CD14-positive monocyte (primary cell): Measurements from ENCODE around the gene PSMD11. TPM values are rescaled to one million over a fixed set of nuclear protein-coding genes. Genes with fewer than 3 reads are reported as not detected.

Experiments
- DNase-seq, 3 donors: peaks; one replicate each; pipeline ENCODE4 v3.0.0-alpha.2; 2011 to 2022
- H2AFZ ChIP-seq: 2 replicates; pipeline ENCODE4 v1.6.0; 2012; ENCODE audit warnings: mild to moderate bottlenecking, low read depth, low read length, inconsistent platforms; ENCODE audit not compliant: insufficient read depth, poor library complexity, severe bottlenecking
- H3K27ac ChIP-seq, 2 donors: 1 replicate in 1 of 2; 2 replicates in 1 of 2; pipeline ENCODE4 v1.5.1; 2012 to 2013; ENCODE audit warnings: low read length in 2 of 2, control low read depth in 1 of 2, inconsistent platforms in 1 of 2, low read depth in 1 of 2, mild to moderate bottlenecking in 1 of 2
- H3K27me3 ChIP-seq, 2 donors: one replicate each; pipeline versions ENCODE4 v1.6.0 to v1.6.1; 2011 to 2013; ENCODE audit warnings: low read length in 2 of 2; ENCODE audit not compliant: control insufficient read depth in 2 of 2, insufficient read depth in 2 of 2
- H3K36me3 ChIP-seq, 2 donors: replicated peaks in 1 of 2; 1 replicate in 1 of 2; 2 replicates in 1 of 2; pipeline versions ENCODE4 v1.5.1 to v1.6.1; 2012 to 2013; ENCODE audit warnings: low read length in 2 of 2, control low read depth in 1 of 2, inconsistent platforms in 1 of 2, mild to moderate bottlenecking in 1 of 2; ENCODE audit not compliant: insufficient read depth in 2 of 2, control insufficient read depth in 1 of 2
- H3K4me1 ChIP-seq, 2 donors: 1 replicate in 1 of 2; 2 replicates in 1 of 2; pipeline versions ENCODE4 v1.5.1 to v1.6.1; 2012 to 2013; ENCODE audit warnings: low read length in 2 of 2, control low read depth in 1 of 2, inconsistent platforms in 1 of 2, mild to moderate bottlenecking in 1 of 2, moderate library complexity in 1 of 2; ENCODE audit not compliant: insufficient read depth in 2 of 2, control insufficient read depth in 1 of 2
- H3K4me2 ChIP-seq: replicated peaks from 2 replicates; pipeline ENCODE3; 2012; ENCODE audit warnings: low read length, moderate library complexity, mild to moderate bottlenecking; ENCODE audit not compliant: poor library complexity, severe bottlenecking; ENCODE audit errors: extremely low read depth
- H3K4me3 ChIP-seq, 3 experiments: fragments of 200-600 bp in 1 of 3; sonication (generic) in 1 of 3; replicated peaks in 1 of 3; 1 replicate in 2 of 3; 2 replicates in 1 of 3; pipeline ENCODE4 v1.5.1; 2011 to 2013; ENCODE audit warnings: low read length in 3 of 3, mild to moderate bottlenecking in 3 of 3, control low read depth in 2 of 3, low read depth in 2 of 3, inconsistent platforms in 1 of 3, moderate library complexity in 1 of 3
- H3K79me2 ChIP-seq: 2 replicates; pipeline ENCODE4 v1.6.0; 2012; ENCODE audit warnings: mild to moderate bottlenecking, control low read depth, inconsistent platforms, low read length, moderate library complexity; ENCODE audit not compliant: insufficient read depth
- H3K9ac ChIP-seq: 2 replicates; pipeline ENCODE4 v1.6.0; 2017; ENCODE audit warnings: low read length, mild to moderate bottlenecking; ENCODE audit not compliant: insufficient read depth, poor library complexity, severe bottlenecking
- H3K9me3 ChIP-seq, 2 donors: replicated peaks in 1 of 2; 1 replicate in 1 of 2; 2 replicates in 1 of 2; pipeline versions ENCODE4 v1.5.1 to v1.6.1; 2012 to 2013; ENCODE audit warnings: low read length in 2 of 2, control low read depth in 1 of 2; ENCODE audit not compliant: control insufficient read depth in 1 of 2, insufficient read depth in 1 of 2
- H4K20me1 ChIP-seq: 2 replicates; pipeline ENCODE4 v1.6.0; 2012; ENCODE audit warnings: mild to moderate bottlenecking, low read length, control low read depth, moderate library complexity; ENCODE audit not compliant: insufficient read depth
- H3K27ac Mint-ChIP-seq, 7 donors: one replicate each; pipeline ENCODE4 v1.8.0; 2020; ENCODE audit warnings: mild to moderate bottlenecking in 7 of 7, mixed read lengths in 7 of 7, moderate library complexity in 6 of 7, inconsistent platforms in 2 of 7
- H3K27me3 Mint-ChIP-seq, 3 donors: one replicate each; pipeline ENCODE4 v1.8.0; 2021 to 2022; ENCODE audit warnings: low read depth in 3 of 3, mild to moderate bottlenecking in 3 of 3, mixed read lengths in 3 of 3, moderate library complexity in 3 of 3, inconsistent platforms in 1 of 3
- H3K36me3 Mint-ChIP-seq, 2 donors: one replicate each; pipeline ENCODE4 v1.8.0; 2020; ENCODE audit warnings: mixed read lengths in 2 of 2, inconsistent platforms in 1 of 2, mild to moderate bottlenecking in 1 of 2
- H3K4me1 Mint-ChIP-seq: one replicate; pipeline ENCODE4 v1.8.0; 2020; ENCODE audit warnings: mild to moderate bottlenecking, mixed read lengths
- H3K4me3 Mint-ChIP-seq, 2 donors: one replicate each; pipeline ENCODE4 v1.8.0; 2020; ENCODE audit warnings: mild to moderate bottlenecking in 2 of 2, mixed read lengths in 2 of 2, moderate library complexity in 1 of 2
- H3K9me3 Mint-ChIP-seq, 7 donors: one replicate each; pipeline ENCODE4 v1.8.0; 2020 to 2022; ENCODE audit warnings: mixed read lengths in 7 of 7, mild to moderate bottlenecking in 6 of 7, moderate library complexity in 6 of 7, inconsistent platforms in 2 of 7
- WGBS: methylation state at CpG from one replicate; pipeline ENCODE4 v1.1.5; 2013; ENCODE audit warnings: missing lambda C conversion rate; ENCODE audit not compliant: insufficient coverage; 5-methylcytosine and 5-hydroxymethylcytosine counted together
- intact Hi-C, 2 donors: fragments of 100-400 bp; cut with micrococcal nuclease; formaldehyde crosslinking; loops; one replicate each; pipeline versions ENCODE4 v1.15.0 to v1.15.1; 2023
- polyA plus RNA-seq, 3 donors: library from polyadenylated mRNA; depleted of rRNA in 1 of 3; unstranded in 2 of 3; stranded (reverse) in 1 of 3; fragments of 300-500 nt in 2 of 3; fragments of >200 nt in 1 of 3; fragmentation: Illumina TruSeq in 2 of 3; gene quantifications; 1 replicate in 2 of 3; 2 replicates in 1 of 3; pipeline ENCODE4 v1.2.3, GENCODE V29; 2012 to 2021
- TF ChIP-seq, protein P1 (sequence below): fragments of 200-600 bp; IDR thresholded peaks from one replicate; pipeline ENCODE4 v1.8.0; 2022; ENCODE audit warnings: antibody characterized with exemption, mild to moderate bottlenecking

The PSMD11 gene
- polyA plus RNA-seq, 3 donors: 29.9 to 112 (median 91.8) TPM

DNA sequence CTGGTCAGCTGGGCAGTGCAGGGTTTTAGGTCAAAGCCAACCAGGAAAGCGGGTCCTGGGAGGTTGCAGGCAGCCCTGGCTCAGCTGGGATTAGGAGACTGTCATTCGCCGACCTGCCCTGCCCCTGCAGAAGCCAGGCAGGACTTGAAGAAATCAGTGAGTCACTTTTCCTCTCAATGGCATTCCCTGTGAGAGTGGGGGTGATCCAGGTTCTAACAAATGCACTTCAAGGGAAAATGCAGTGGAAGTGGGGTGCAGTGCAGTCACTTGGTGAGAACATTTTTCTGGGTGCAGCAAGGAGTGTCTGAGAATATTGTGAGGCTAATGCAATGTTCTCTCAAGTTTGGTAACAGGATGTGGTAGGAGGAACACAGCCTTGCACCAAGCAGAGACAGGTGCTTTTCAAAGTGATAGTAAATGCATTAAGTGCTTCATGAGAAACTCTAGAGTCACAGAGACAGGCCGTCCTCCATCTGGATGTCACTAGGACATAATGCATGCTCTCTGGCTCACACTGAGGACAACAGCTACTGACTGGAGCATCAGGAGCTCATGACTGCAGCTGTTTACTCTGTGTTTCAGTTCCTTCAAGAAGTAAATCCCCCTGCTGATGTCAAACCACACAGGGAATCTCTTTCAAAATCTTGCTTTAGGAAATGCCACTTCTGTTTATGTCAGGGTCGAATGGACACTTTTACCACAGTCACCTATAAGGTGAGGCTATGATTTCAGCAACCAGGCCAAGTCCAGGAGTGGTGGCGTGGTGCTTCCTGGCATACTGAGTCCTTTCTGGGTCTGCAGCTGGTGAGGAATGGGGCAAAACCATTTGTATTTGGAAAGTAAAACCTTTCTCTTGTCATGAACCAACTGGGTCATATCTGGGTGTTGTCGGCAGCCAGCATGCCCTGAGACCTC lies 59.2 kb downstream of the PSMD11 start:
- peaks cover 0 to 6% (median 0%) of the 10 kb centered on the region in 3 donors for H3K27me3 Mint-ChIP-seq
- H3K27ac Mint-ChIP-seq: peak overlapping the region; percentile 87 to 96 (median 94)
- peak; percentile 52 to 80 (median 60) for DNase-seq
- no peaks in the 10 kb centered on the region for H3K9me3 Mint-ChIP-seq
- no peaks in the 10 kb centered on the region for H3K79me2 ChIP-seq
- H3K4me2 ChIP-seq: peak overlapping the region; percentile 72
- TF ChIP-seq, protein P1, sequence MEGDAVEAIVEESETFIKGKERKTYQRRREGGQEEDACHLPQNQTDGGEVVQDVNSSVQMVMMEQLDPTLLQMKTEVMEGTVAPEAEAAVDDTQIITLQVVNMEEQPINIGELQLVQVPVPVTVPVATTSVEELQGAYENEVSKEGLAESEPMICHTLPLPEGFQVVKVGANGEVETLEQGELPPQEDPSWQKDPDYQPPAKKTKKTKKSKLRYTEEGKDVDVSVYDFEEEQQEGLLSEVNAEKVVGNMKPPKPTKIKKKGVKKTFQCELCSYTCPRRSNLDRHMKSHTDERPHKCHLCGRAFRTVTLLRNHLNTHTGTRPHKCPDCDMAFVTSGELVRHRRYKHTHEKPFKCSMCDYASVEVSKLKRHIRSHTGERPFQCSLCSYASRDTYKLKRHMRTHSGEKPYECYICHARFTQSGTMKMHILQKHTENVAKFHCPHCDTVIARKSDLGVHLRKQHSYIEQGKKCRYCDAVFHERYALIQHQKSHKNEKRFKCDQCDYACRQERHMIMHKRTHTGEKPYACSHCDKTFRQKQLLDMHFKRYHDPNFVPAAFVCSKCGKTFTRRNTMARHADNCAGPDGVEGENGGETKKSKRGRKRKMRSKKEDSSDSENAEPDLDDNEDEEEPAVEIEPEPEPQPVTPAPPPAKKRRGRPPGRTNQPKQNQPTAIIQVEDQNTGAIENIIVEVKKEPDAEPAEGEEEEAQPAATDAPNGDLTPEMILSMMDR: no peak
- H3K9ac ChIP-seq: peak overlapping the region; percentile 56
- H2AFZ ChIP-seq: peak overlapping the region; percentile 56
- H3K4me1 Mint-ChIP-seq: peaks cover 47% of the 10 kb centered on the region
- no peaks in the 10 kb centered on the region for H3K36me3 ChIP-seq
- peak overlapping the region; percentile 60 to 81 for H3K4me3 Mint-ChIP-seq
- WGBS: 17% methylated on average over 6 of the region's 7 CpGs
- peak overlapping the region in 2 of 3 experiments; percentile 0 to 66 for H3K4me3 ChIP-seq
- no peaks in the 10 kb centered on the region for H3K9me3 ChIP-seq
- intact Hi-C loops: no loop called here
- no peaks in the 10 kb centered on the region for H3K27me3 ChIP-seq
- peak overlapping the region; percentile 85 to 90 for H3K27ac ChIP-seq
- H3K4me1 ChIP-seq: peaks cover 41 to 46% of the 10 kb centered on the region in 2 donors
- H4K20me1 ChIP-seq: no peaks in the 10 kb centered on the region
- peaks cover 8 to 11% of the 10 kb centered on the region in 2 donors for H3K36me3 Mint-ChIP-seq

DNA sequence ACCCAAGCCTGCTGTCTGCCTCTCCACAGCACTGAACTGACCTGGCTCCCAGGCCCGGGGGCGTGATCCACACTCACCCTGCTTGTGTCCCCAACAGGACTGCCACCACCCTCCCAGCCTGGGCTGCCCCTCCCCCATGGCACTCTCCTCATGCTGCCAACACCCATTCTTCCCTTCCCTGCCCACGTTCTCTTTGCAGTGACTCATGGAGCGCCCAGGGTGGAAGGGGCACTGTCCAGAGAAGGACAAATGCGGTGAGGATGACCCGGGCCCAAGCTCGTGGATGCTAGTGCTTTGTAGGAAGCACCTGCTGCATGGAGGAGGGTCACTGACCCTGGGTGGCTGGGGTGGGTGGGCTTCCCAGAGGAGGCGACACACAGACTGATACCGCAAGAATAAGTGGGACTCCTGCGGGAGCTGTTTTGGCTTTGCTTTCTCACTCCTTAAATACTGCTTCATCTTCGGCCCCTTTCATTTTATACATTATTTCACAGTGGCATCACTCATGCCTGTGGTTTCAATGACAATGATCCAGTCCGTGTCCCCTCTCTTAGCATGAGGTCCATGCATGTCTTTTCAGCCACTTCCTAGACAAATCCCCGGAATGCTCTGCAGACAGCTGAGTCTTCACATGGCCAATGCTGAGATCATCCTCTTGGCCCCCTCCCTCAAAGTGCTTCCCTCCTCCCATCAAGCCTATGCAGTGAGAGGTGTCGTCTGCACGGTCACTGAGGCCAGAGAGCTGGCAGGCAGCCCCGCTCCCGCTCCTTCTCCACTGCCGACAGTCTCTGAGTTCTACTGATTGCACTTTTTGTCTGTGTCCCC lies 60.1 kb downstream of the PSMD11 start:
- peaks cover 41 to 46% of the 10 kb centered on the region in 2 donors for H3K4me1 ChIP-seq
- peaks cover 8% of the 10 kb centered on the region in 2 donors for H3K36me3 Mint-ChIP-seq
- H2AFZ ChIP-seq: peak overlapping the region; percentile 56
- peaks cover 47% of the 10 kb centered on the region for H3K4me1 Mint-ChIP-seq
- H3K9me3 ChIP-seq: no peaks in the 10 kb centered on the region
- H3K4me3 ChIP-seq: peak overlapping the region in 1 of 3 experiments; percentile 66
- 81% methylated on average over 15 of the region's 18 CpGs for WGBS
- H3K27ac ChIP-seq: peak overlapping the region; percentile 85 to 90
- H4K20me1 ChIP-seq: no peaks in the 10 kb centered on the region
- DNase-seq: peak; percentile 28 to 69 (median 54)
- intact Hi-C loops: no loop called here
- no peaks in the 10 kb centered on the region for H3K36me3 ChIP-seq
- H3K27me3 ChIP-seq: no peaks in the 10 kb centered on the region
- TF ChIP-seq, protein P1: no peak
- H3K9ac ChIP-seq: peak overlapping the region; percentile 56
- H3K9me3 Mint-ChIP-seq: no peaks in the 10 kb centered on the region
- H3K79me2 ChIP-seq: no peaks in the 10 kb centered on the region
- H3K4me2 ChIP-seq: peak overlapping the region; percentile 72
- peak overlapping the region; percentile 60 to 81 for H3K4me3 Mint-ChIP-seq
- peaks cover 0 to 6% (median 0%) of the 10 kb centered on the region in 3 donors for H3K27me3 Mint-ChIP-seq
- peak overlapping the region; percentile 87 to 96 (median 94) for H3K27ac Mint-ChIP-seq
